ENCODE measurements around the gene CERKL.
A peak's percentile ranks its signal among the peaks of the same experiment; 100 is the strongest.

The CERKL gene

DNA sequence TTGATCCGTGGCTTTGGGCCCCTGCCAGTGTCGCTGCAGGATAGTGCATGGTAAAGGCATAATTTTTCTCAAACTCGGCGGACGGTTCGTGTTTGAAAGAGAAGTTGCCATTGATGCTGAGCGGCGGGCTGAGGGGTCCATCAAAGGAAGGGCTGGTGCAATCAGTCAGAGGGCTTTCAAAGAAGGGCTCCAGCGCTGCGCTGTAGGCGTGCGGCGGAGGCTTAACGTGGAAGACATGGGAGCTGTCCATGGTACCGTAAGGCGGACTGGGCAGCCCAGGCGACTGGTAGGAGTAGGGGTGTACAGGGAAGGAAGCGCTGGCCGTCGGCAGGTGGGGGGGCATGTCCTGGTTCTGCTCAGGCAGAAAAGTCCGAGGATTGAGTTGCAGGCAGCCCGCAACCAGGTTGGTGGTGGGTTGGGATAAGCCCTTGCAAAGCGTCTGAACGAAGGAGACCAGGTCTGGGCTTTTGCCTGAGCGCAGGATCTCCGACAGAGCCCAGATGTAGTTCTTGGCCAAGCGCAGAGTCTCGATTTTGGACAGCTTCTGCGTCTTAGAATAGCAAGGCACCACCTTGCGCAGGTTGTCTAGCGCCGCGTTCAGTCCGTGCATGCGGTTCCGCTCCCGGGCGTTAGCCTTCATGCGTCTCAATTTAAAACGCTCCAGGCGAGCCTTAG, 21.1 kb upstream of the CERKL start:
- peak; percentile 36 to 43 for DNase-seq

DNA sequence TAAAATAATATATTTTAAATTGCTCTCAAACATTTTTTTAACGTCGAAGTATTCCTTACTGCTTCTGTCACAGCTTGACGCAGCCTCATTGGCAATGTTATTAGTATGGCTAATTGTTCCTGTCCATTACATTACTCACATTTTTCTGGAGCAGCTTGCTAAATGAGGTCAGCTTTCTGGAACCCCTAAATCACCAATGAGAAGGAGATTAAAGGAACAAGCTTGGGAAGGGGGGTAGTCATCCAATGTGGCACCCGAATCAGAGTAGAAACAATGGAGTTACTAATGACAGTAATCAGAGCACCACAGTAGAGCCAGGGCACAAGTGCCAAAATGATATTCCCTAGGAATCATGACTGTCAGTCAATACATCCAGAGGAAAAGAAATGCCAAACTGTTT, 18.3 kb upstream of the CERKL start:
- no peak for DNase-seq

DNA sequence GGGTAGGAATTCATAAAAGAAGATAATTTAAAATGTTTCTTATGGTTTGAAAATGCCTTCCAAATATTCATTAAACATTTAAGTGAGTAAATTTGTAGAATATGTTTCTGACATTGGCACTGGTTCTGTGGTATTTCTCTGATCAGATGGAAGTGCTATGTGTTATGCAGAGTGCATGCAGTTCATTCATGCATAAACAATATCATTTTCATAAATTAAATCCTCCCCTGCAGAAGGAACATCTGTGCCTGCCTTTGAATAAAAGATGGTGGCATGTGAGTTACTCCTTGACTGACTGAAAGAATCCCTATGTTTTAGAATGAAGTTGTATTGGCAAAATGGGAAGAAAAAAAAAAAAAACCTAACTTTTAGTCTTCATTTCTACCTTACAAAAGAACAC, 17.6 kb upstream of the CERKL start:
- DNase-seq = no peak

DNA sequence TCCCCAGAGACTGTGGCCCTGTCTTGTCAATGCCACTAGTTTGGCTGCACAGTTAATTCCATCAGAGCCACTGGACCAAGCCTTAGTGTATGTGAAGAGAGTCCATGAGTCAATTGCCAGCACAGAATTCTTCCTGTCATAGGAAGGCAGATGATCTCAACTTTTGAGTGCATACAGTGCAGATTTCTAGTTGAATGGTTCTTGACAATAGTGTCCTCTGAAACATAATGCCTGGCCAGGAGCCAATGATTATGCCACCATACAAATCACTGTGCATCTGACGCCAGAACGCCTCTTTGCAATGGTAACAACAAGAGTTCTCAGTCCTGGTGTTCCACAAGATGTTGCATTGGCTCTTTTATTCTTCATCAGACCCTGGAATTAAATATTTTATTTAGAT, 16.3 kb upstream of the CERKL start:
- DNase-seq = no peak

DNA sequence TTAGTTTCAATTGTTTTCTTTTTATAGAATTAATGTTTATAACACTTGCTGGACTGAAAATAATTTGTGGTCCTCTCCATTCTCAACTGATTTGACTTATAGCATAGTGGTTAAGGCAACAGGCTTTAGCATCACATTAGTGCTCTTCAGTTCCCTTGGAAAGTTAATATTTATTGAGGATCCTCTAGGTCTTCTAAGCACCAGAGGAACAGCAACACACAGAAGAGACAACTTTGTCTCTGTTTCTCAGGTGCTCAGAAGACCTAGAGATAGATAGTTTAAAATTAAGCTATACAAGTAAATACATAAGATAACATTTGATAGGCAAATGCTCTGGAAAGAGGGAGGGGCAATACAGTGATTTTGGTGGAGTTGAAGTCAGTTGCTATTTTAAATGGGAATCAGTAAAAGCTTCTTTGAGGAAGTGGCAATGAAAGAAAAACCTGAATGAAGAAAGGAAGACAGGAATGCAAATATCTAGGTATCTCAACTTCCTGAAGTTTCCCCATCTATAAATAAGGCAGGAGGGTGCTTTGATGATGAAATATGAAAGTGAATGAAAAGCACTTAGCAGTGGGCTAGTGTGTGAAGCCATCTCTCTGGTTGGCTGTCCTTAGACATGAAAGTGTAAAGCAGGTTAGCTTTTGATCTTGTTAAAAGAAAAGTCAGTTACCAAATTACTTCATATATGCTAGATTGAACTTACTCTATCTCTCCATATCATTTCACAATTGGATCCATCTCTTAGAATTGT, 15.5 kb upstream of the CERKL start:
- DNase-seq = no peak

DNA sequence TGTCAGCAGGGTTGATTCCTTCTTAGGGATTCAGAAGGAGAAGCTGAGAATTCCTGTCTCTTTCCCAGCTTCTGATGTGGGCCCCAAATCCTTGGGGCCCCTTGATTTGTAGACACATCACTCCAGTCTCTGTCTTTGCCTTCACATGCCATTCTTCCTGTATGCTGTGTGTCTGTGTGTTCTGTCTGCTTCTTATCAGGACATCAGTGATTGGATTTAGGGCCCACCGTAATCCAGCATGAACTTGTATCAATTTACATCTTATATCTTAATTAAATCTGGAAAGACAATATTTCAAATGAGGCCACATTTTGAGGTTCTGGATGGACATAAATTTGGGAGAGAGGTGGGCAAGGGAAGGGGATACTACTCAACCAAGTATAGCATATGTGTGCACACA, 13.7 kb upstream of the CERKL start:
- DNase-seq = no peak

DNA sequence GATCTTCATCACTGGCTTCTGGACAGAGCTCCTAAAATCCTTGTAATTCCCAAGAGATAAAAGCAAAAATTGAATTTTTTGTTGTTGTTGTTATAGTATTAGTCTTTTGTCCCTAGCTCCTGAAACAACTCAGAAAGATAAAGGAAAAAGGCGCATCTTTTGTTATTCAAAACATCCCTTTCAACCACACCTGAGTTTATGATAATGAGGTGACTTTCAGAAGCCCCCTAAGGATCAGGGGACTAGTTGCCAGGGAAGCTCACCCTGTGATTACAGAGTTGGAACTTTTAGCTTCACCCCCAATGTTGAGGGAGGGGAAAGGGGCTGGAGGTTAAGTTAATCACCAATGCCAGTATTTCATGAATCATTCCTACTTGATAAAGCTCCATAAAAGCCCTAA, 10.3 kb upstream of the CERKL start:
- DNase-seq = no peak

DNA sequence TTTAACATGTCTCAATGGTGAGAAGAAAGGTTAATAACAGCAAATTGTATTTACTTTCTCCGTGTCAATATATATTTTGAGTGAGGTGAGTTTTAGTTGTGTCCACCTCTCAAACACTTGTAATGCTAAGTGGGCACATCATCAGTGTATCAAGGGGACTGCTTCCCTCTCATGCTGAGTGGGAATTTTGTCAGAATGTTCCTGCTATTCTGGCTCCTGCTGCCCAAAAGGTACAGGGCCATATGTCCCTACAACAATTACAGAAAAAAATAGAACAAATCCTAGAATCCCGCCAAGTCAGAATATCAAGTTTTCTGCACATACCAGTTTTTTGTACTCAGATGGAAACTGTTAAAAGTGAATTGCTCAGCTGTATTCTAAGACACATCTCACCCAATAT, 5.4 kb upstream of the CERKL start:
- no peak for DNase-seq

DNA sequence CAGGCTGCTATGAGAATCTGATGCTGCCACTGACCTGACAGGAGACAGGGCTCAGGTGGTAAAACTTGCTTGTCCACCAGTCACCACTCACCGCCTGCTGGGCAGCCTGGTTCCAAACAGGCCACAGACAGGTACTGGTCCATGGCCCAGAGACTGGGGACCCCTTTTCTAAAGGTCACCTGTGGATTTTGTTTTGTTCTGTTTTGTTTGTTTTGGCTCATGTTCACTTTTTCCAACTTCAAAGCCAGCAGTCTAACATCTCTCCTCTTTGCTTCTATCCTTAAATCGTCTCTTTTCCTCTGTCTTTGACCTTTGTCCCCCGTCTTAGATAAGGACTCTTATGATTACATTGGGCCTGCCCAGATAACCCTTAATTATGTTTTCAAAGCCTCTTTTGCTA, 3.3 kb upstream of the CERKL start:
- no peak for DNase-seq

DNA sequence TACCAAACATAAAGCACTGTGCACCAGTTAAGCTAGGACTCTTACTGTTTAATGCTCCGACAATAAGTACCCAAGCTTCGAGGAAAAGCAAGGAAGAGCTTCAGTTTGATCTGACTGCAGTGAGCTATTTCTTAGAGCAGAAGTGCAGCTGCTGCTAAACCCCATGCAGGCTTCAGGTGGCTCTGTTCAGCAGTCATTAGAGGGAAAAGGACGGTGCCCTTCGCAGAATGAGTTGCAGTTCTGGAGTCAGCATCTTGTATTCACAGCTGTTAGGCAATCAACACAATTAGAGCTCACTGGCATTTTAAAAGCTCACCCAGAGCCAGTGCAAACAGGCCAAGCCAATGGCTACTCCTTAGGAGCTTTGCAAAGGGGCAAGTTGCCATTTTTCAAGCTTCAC, 1.5 kb upstream of the CERKL start:
- DNase-seq = no peak

DNA sequence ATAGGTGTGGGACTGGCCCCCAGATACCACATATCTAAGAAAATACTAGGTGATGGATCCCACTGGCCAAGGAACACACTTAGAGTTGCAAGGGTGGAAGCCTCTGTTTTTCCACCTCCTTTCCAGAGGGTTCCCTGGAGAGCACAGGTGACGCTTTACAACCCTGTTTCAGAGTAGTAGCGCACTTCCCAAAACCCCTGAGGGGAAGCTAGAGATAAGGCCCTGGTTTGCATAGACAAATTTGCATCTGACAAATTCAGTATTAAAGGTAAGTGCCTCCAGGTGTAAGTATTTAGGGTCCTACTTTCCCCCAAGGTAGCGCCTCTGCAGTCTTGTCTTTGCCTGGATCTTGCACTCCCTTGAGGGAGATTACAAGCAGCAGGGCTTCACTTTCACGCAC, 474 bp upstream of the CERKL start:
- no peak for DNase-seq

DNA sequence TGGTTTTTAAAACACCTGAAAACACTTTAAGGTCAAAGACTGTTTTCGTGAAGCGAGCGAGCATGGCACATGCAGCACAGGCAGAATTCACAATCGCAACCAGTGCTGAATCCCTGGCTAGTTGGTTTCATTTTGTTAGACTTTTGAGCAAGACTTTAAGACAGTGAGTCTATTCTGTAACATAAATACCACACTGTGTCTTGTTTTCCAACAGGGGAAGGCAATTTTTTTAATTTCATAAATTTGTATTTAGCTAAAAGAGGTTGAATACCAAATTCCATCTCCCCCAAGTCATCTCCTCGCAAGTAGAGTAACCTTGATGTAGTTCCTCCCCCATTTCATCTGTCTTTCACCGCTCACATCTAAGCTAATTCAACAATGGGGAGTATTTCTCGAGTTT, 1.4 kb downstream of the CERKL start:
- no peak for DNase-seq

DNA sequence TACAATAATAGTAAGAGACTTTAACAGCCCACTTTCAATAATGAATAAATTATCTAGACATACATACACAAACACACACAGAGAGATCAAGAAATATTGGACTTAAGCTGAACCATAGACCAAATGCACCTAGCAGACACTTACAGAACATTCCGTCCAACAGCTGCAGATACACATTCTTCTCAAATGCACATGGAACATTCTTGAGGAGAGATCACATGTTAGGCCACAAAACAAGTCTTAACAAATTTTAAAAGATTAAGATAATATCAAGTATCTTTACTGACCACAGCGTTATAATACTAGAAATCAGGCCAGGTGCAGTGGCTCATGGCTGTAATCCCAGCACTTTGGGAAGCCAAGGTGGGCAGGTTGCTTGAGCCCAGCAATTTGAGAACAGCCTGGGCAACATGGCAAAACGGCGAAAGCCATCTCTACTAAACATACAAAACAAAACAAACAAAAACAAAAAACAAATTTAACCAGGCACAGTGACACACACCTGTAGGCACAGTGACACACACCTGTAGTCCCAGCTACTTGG, 7.4 kb downstream of the CERKL start:
- DNase-seq = no peak

DNA sequence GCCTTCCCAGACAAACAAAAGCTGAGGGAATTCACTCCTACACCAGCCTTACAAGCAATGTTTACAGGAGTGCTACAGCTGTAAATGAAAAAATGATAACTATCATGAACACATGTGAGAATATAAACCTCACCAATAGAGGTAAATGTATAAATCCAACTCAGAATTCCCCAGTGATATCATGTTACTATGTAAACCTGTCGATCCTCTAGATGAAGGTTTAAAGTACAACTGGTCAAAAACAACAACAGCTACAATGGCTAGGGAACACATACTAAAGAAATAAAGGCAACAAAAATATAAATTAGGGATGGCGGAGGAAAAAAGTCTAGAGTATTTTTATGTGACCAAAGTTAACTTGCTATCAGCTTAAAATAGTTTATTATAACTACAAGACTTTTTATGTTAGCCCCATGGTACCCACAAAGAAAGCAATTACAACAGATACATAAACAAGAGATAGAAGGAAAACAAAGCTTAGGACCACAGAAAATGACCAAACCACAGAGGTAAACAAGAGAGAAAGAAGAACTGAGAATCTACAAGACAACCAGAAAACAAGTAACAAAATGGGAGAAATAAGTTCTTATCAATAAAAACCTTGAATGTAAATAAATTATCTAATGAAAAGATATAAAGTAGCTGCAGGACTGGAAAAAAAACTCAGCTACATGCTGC, 8.3 kb downstream of the CERKL start:
- DNase-seq = no peak

DNA sequence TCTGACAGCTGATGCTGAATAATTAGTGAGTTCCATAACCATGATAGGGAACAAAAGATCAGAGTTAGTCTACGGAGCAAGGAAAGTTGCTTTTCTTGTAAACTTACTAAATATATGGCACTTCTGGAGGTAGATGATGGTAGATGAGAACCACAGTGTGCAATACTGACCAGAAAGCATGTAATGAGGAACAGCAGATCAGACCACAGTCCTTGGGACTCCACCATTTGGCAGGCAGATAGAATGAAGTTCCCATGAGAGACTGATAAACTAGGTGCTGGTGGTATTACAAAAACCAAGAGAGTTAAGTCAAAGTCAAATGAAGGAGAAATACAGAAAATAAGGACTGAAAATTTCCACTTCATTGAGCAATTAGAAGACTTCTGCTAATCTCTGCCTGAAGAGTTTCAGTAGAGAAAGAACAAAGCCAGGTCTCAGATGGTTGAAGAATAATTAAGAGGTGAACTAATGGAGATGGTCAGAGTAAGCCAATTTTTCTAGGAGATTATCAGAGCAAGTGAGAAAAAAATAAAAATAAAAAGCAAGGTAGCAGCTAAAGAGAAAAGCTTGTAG, 10.4 kb downstream of the CERKL start:
- DNase-seq = no peak

DNA sequence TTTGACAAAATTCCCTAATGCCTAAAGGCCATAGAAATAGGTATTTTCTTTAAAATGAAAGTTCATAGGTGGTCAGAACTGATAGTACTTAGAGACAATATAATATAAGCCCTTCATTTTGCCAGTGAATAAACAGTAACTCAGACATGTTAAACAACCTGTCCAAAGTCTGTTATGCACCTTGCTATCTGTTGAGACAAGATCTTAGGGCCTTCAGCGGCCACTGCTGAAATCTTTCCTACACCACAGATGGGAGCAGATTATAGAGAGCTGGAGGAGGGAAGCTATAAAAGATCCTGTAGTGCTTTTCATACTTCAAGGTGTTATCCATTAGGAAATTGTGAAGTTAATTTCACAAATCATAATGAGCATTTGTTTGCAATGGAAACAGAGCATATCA, 13.8 kb downstream of the CERKL start:
- no peak for DNase-seq

DNA sequence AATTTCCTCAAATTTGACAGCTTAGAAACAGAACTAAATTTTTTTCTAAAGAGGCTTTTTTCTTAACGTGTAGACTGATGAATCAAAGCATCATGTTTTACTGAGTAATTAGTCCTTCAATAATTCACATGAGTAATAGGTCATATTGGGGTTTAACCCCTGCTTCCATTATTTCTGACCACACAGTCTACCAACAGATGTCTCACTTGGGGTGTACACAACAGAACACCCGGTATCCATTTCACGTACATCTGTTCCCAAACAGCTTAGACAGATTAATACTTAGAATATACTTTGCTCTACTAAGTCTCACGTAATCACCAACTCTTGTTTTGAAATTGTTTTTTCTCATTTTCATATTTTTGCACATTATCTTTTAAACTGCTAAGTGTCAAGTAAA, 14.8 kb downstream of the CERKL start:
- no peak for DNase-seq

DNA sequence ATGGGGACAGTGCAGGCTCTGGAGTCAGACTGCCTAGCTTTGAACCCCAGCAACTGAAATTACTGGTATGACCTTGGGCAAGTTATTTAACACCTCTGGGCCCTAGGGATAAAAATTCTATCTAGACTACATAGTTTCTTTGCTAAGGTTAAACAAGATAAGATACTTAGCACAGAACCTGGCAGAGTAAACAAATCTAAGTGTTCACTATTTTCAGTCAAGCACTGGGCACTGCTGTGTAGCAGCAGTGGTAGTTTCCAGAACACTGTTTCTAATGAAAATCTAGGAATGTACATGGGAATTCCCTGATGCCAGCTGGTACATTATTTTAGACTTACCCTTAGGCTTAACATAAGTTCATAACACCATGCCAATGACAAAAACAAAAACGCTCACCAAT, 17.2 kb downstream of the CERKL start:
- no peak for DNase-seq

DNA sequence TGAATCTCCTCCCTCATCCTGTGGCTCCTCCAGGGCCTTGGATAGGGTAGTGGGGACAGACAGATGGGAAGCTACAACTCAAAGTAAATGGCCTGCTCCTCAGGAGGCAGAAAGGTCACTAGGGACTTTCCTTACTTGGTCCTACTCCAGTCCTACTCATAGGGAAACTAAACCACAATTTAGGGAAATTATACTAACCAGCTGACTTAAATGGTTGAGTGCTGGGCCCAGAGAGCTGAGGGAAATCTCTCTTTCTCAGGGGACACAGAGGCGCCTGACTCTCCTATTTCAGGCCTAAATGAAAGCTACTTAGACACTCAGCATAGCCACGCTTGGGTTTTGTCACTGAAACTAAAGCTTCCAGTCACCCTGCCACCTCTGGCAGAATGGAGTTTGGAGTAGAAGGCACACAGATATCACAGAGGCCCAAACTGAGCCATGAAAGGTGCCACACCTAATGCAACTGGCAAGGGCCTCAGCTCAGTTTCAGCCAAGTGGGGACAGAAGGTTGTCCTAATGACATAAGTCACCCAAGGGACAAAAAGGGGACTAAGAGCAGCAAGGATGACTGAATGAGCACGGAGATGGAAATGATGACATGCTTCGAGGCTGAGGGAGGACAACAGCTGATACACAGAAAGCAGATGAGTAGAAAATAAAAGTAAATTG, 24.0 kb downstream of the CERKL start:
- DNase-seq = no peak

DNA sequence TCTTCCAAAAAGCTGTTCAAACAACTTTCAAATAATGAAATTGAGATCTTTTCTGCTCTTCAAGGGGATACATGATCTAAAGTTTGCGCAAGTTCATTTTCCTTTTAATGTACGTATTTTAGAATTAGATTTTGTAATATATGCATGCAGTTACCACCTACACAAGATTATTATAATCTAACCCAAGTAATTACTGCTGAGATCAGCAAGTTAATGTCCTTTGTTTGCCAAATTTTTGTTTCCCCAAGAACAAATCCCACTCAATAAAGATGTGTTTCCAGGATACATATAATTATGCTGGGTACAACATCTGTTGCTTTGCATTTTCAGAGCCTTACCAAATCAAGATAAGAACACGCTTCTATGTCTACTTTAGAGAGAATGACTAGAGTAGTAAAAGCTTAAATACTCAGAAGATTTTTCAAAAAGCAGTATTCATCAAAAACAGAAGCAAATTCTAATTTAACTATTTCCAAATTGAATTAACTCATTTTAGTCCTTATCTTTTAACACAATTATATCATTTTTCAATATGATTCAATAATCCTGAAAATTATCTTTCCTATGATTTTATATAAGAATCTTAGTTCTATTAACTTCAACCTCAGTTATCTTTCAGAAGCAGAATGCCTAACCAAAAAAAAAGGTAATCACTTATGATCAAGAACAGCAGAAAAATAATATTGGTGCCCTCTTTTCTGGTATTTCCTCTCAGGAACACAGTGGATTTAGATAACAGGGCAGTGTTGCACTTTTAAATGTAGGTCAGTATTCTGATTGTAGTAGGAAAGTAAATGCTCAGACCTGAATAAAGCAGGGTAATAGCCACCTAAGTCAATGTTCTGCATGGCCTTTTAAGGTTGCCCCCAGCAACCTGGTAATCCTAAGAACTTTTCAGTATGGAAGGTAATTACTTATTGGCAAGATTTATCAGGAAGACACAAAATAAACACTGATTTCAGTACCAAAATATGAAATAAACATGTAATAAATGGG, 28.0 kb downstream of the CERKL start:
- no peak for DNase-seq

DNA sequence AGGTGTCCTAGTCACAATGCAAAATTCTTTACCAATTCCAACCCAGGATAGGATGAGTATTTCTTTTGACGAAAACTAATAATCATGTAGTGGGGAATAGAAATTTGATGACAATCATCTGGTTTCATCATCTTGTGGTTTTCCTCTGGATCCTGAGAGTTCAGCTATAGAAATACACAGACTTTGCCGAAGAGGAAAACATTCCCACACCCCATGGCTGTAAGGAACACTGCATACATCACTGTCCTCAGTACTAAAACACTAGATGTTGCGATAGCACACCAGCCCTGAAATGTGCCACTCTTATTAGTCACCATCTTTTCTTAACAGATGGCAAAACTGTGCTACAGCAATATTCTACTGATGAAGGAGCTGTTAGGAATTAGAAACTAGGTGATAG, 29.4 kb downstream of the CERKL start:
- no peak for DNase-seq

DNA sequence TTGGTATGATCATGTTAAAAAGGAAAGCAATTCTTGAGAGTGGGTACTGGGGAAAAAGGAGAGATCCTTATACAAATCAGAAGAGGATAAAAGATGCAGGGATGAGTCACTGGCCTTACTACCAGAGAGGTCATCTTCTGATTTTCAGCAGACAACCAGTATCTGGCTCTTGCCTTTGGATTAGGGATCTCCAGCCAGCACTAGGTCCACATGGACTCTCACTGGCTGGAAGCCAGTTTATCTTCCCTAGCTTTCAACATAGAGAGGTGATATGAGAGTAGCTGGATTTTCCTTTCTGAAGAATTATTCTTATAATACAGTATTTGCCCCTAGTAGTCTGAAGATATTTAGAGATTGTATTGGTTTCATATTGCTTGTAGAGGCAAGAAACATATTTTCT, 30.2 kb downstream of the CERKL start:
- DNase-seq = no peak
